22Rv1 (cell line): ENCODE results near the gene KIR2DL1.

Experiments used
- ZFX ChIP-seq: fragments of 450-650 bp; IDR thresholded peaks from 2 replicates; pipeline ENCODE4 v1.6.1; 2017; ENCODE audit warnings: antibody characterized with exemption, borderline replicate concordance
- TF ChIP-seq, protein P1 (sequence below): fragments of 450-650 bp; IDR thresholded peaks from 2 replicates; pipeline ENCODE4 v1.5.1; 2017; ENCODE audit warnings: mild to moderate bottlenecking

GRCh38 chr19:54805665-54806515 lies 36.3 kb downstream of the KIR2DL1 start:
- TF ChIP-seq, protein P1, sequence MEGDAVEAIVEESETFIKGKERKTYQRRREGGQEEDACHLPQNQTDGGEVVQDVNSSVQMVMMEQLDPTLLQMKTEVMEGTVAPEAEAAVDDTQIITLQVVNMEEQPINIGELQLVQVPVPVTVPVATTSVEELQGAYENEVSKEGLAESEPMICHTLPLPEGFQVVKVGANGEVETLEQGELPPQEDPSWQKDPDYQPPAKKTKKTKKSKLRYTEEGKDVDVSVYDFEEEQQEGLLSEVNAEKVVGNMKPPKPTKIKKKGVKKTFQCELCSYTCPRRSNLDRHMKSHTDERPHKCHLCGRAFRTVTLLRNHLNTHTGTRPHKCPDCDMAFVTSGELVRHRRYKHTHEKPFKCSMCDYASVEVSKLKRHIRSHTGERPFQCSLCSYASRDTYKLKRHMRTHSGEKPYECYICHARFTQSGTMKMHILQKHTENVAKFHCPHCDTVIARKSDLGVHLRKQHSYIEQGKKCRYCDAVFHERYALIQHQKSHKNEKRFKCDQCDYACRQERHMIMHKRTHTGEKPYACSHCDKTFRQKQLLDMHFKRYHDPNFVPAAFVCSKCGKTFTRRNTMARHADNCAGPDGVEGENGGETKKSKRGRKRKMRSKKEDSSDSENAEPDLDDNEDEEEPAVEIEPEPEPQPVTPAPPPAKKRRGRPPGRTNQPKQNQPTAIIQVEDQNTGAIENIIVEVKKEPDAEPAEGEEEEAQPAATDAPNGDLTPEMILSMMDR = no peak
- no peak for TF ChIP-seq ZFX
